Measurements from ENCODE around the gene HRCT1.

Gene HRCT1

GRCh38 chr9:35862328-35862727 is 43.7 kb upstream of the HRCT1 start:
- TF ChIP-seq, protein P1, sequence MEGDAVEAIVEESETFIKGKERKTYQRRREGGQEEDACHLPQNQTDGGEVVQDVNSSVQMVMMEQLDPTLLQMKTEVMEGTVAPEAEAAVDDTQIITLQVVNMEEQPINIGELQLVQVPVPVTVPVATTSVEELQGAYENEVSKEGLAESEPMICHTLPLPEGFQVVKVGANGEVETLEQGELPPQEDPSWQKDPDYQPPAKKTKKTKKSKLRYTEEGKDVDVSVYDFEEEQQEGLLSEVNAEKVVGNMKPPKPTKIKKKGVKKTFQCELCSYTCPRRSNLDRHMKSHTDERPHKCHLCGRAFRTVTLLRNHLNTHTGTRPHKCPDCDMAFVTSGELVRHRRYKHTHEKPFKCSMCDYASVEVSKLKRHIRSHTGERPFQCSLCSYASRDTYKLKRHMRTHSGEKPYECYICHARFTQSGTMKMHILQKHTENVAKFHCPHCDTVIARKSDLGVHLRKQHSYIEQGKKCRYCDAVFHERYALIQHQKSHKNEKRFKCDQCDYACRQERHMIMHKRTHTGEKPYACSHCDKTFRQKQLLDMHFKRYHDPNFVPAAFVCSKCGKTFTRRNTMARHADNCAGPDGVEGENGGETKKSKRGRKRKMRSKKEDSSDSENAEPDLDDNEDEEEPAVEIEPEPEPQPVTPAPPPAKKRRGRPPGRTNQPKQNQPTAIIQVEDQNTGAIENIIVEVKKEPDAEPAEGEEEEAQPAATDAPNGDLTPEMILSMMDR (IDR thresholded peaks at IDR 0.05; ENCODE audit: extremely low read depth, missing control alignments): no peak
- no peak for DNase-seq (ENCODE audit: low spot score)

DNA sequence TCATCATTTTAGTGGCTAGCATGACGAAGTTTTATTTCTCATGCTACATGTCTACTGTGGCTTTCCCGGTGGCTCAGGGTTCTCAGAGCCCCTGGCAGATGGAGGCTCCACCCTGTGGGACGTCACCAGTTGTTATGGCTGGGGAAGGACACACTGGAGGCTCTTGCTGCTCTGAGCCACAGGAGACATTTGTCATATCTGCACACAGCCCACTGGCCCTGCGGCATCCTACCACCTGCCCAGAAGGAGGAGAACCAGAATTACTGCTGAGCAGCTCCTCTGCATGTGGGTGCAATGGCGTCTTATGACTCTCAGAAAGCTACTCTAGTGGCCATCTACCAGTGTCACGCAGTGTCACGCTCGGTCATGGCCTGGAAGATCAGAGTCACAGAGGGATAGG is 42.4 kb upstream of the HRCT1 start:
- TF ChIP-seq, protein P1 (IDR thresholded peaks at IDR 0.05; ENCODE audit: extremely low read depth, missing control alignments): no peak
- DNase-seq (ENCODE audit: low spot score): peak; percentile 4

GRCh38 chr9:35864695-35865255 is 41.2 kb upstream of the HRCT1 start:
- TF ChIP-seq, protein P1 (IDR thresholded peaks at IDR 0.05; ENCODE audit: extremely low read depth, missing control alignments): no peak
- DNase-seq (ENCODE audit: low spot score): no peak

DNA sequence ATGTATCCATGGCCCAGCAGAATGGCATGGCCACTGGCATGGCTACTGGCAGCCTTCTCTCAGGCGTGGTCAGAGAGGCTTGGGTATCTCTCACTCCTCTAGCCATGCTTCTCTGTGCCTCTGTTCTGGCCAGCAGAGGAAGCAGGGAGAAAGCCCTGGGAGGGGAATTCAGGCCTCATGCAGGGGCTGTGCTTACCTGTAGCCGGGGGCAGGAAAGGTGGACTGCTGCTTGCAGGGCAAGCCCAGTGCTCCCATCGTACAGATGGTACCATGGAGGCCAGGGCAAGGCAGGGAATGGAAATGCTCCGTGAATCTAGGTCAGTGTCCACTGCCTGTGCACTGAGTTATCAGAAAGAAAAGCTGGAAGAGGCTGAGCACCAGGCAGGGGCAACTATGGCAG is 38.5 kb upstream of the HRCT1 start:
- TF ChIP-seq, protein P1 (IDR thresholded peaks at IDR 0.05; ENCODE audit: extremely low read depth, missing control alignments): no peak
- DNase-seq (ENCODE audit: low spot score): no peak

DNA sequence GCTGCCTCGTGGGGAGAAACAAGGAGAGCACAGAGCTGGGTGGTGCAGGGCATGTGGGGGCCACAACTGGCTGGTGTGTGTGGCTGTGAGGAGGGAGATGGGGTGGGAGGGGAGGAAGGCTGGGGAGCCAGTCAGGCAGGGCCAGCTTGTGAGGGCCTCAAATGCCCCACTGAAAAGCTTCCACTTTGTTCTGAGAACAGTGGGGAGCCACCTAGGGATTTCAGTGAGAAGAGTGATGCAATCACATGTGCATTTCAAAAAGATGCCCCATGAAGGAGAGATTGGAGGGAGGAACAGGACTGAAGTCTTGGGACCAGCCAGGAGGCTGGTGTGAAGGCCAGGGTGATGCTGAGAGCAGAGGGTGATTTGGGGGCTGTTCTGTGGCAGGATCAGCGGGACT is 37.1 kb upstream of the HRCT1 start:
- DNase-seq (ENCODE audit: low spot score): no peak
- TF ChIP-seq, protein P1 (IDR thresholded peaks at IDR 0.05; ENCODE audit: extremely low read depth, missing control alignments): no peak

DNA sequence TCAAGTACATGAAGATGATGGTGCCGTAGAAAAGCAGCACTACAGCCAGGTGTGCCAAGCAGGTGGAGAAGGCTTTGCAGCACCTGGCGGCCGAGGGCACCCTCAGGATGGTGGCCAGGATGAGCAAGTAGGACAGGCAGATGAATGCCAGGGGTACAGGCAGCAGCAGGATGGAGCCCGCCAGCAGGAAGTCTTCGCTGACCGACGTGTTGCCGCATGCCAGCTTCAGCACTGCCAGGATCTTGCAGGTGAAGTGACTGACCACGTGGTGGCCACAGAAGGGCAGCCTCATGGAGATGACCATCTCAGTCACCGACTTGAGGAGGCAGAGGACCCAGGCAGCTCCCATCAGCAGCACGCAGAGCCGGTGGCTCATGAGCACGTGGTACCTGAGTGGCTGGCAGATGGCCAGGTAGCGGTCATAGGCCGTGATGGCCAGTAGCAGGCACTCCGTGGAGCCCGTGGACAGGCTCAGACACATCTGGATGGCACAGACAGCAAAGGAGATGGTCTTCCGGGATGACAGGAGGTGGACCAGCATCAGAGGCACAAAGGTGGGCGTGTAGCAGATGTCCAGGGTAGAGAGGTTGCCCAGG is 36.3 kb upstream of the HRCT1 start:
- DNase-seq (ENCODE audit: low spot score): no peak
- TF ChIP-seq, protein P1 (IDR thresholded peaks at IDR 0.05; ENCODE audit: extremely low read depth, missing control alignments): no peak

GRCh38 chr9:35870351-35870923 is 35.6 kb upstream of the HRCT1 start, which contains the start of gene OR13J1:
OR13J1 (minus strand) TSS chr9:35870401; CDS start chr9:35870401, 0 bp downstream.
- TF ChIP-seq, protein P1 (IDR thresholded peaks at IDR 0.05; ENCODE audit: extremely low read depth, missing control alignments): no peak
- no peak for DNase-seq (ENCODE audit: low spot score)
